ENCODE data around the gene ACTA2.

- TF ChIP-seq CTCF (IDR thresholded peaks at IDR 0.05) (no peak), POLR2AphosphoS5 (IDR thresholded peaks at IDR 0.05) (no peak), POLR2A (IDR thresholded peaks at IDR 0.05) (no peak)
Measured at GRCh38 chr10:88981435-88981834, 28.9 kb upstream of the ACTA2 start.
